K562 (cell line): Measurements from ENCODE around the gene METTL15.

ENCODE experiments used
- ELF2 ChIP-seq: fragments of 250-450 bp; sonication (Bioruptor Pico); IDR thresholded peaks from 2 replicates; pipeline ENCODE4 v1.5.0; 2021; ENCODE audit warnings: mild to moderate bottlenecking
- HLTF ChIP-seq: fragments of 450-650 bp; IDR thresholded peaks from 2 replicates; pipeline ENCODE4 v1.6.1; 2016
- HNRNPK ChIP-seq: fragments of 200-400 bp; formaldehyde crosslinking; IDR thresholded peaks from one replicate; pipeline ENCODE4 v1.6.1; 2018; ENCODE audit warnings: mild to moderate bottlenecking, low read depth, low read length; ENCODE audit not compliant: poor library complexity, severe bottlenecking
- KLF1 ChIP-seq: fragments of 450-650 bp; IDR thresholded peaks from 2 replicates; pipeline ENCODE4 v1.6.1; 2016; ENCODE audit warnings: missing genetic modification characterization, missing compliant biosample characterization
- POLR2A ChIP-seq: fragments of 450-650 bp; conservative IDR thresholded peaks from 2 replicates; pipeline ENCODE4 v1.6.1; 2016
- POLR2AphosphoS2 ChIP-seq: IDR thresholded peaks from 2 replicates; pipeline ENCODE4 v1.6.1; 2012; ENCODE audit warnings: low read length, improper control_type of control experiment
- POLR2AphosphoS5 ChIP-seq: IDR thresholded peaks from 2 replicates; pipeline ENCODE4 v1.6.1; 2011; ENCODE audit warnings: mild to moderate bottlenecking, low read depth, low read length, moderate library complexity; ENCODE audit not compliant: control insufficient read depth, insufficient read depth
- RAD21 ChIP-seq, 2 experiments: fragments of 250-450 bp in 1 of 2; fragments of 450-650 bp in 1 of 2; sonication (Bioruptor Pico) in 1 of 2; formaldehyde crosslinking in 1 of 2; IDR thresholded peaks in 1 of 2; conservative IDR thresholded peaks in 1 of 2; 2 replicates each; pipeline versions ENCODE4 v1.4.0 to v1.8.0; 2020 to 2022; ENCODE audit warnings: mild to moderate bottlenecking in 2 of 2, moderate library complexity in 1 of 2
- SMAD3 ChIP-seq: fragments of 450-650 bp; formaldehyde crosslinking; conservative IDR thresholded peaks from 2 replicates; pipeline ENCODE4 v1.4.0; 2020; ENCODE audit warnings: mild to moderate bottlenecking
- ZEB2 ChIP-seq: fragments of 450-650 bp; IDR thresholded peaks from 2 replicates; pipeline ENCODE4 v1.6.1; 2016
- ZNF274 ChIP-seq: IDR thresholded peaks from 2 replicates; pipeline ENCODE4 v1.6.1; 2011; ENCODE audit warnings: low read depth, mild to moderate bottlenecking, low read length, moderate library complexity, borderline replicate concordance
- TF ChIP-seq, protein P1 (sequence below), 3 experiments: IDR thresholded peaks in 2 of 3; conservative IDR thresholded peaks in 1 of 3; 2 replicates each; pipeline ENCODE4 v1.5.1; 2011 to 2012; ENCODE audit warnings: low read length in 3 of 3, mild to moderate bottlenecking in 3 of 3, control low read depth in 2 of 3, improper control_type of control experiment in 1 of 3, inconsistent platforms in 1 of 3, low read depth in 1 of 3, mixed read lengths in 1 of 3, moderate library complexity in 1 of 3; ENCODE audit not compliant: insufficient read depth in 2 of 3

DNA sequence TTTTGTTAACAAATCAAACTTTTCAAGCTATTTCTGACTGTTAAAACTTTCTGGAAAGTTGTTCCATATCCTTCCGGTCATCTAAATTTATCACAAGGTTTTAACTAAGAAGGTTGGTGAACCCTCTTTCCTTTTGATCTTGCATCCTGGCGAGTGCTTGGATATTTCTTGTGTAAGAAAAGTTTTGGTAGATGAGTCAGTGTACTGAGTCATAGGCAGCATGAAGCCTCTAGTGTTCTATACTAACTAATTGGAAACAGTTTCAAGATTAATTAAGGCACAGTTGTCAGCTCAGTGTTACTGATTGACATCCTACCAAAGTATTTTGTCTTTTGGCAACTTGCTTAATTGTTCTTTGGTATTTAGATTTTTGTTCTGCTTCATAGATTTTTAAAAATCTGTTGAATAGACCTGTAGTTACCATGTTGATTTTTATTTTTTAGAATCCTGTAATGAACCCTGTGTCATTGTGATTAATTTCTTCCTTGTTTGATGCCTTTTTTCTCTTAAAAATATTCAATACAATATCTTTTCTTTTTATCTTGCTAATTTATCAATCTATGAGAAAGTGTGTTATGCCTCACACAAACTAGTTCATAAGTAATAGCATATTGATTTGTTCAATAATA, 38.0 kb downstream of the METTL15 start:
- TF ChIP-seq POLR2AphosphoS5 (no peak), POLR2AphosphoS2 (no peak), HLTF (no peak), HNRNPK (no peak), SMAD3 (CRISPR knock-in tag) (no peak), KLF1 (tag) (no peak), ZEB2 (no peak), POLR2A (no peak), RAD21 (CRISPR knock-in tag; conservative IDR thresholded peaks at IDR 0.05 in 1 of 2, IDR thresholded peaks at IDR 0.05 in 1 of 2) (no peak), ZNF274 (no peak), ELF2 (CRISPR knock-in tag) (no peak)
- TF ChIP-seq, protein P1, sequence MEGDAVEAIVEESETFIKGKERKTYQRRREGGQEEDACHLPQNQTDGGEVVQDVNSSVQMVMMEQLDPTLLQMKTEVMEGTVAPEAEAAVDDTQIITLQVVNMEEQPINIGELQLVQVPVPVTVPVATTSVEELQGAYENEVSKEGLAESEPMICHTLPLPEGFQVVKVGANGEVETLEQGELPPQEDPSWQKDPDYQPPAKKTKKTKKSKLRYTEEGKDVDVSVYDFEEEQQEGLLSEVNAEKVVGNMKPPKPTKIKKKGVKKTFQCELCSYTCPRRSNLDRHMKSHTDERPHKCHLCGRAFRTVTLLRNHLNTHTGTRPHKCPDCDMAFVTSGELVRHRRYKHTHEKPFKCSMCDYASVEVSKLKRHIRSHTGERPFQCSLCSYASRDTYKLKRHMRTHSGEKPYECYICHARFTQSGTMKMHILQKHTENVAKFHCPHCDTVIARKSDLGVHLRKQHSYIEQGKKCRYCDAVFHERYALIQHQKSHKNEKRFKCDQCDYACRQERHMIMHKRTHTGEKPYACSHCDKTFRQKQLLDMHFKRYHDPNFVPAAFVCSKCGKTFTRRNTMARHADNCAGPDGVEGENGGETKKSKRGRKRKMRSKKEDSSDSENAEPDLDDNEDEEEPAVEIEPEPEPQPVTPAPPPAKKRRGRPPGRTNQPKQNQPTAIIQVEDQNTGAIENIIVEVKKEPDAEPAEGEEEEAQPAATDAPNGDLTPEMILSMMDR (IDR thresholded peaks at IDR 0.05 in 2 of 3, conservative IDR thresholded peaks at IDR 0.05 in 1 of 3; ENCODE audit: insufficient read depth in 2 of 3, low read depth in 1 of 3, low read length in 3 of 3): no peak
